ENCODE data around the gene ZBED4.
"Not testable (repeated sequence)": the region's sequence is repeated elsewhere in the genome, so short reads cannot be mapped to it uniquely, and the experiment has no call there.

Gene ZBED4

GRCh38 chr22:49852898-49853894, at the start of gene ZBED4:
TSS of gene ZBED4 (plus strand) at chr22:49853844. CDS start at chr22:49883663, 29,819 bp downstream.
- peak; percentile 96 to 98 (median 97) for DNase-seq (ENCODE audit: low read depth in 3 of 3)

DNA sequence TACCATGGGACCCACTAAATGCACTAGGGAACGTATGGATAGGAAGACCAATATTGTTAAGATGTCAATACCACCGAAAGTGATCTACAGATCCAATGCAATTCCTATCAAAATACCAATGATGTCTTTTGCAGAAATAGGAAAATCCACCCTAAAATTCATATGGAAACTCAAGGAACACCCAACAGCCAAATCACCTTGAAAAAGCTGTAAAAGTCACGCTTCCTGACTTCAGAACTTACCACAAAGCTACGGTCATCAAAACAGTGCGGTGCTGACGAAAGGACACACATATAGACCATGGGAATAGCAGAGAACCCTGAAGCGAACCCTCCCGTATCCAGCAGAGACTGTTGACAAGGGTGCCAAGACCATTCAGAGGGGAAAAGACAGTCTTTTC, 46.5 kb upstream of the ZBED4 start:
- DNase-seq (ENCODE audit: low read depth in 3 of 3) = no peak

DNA sequence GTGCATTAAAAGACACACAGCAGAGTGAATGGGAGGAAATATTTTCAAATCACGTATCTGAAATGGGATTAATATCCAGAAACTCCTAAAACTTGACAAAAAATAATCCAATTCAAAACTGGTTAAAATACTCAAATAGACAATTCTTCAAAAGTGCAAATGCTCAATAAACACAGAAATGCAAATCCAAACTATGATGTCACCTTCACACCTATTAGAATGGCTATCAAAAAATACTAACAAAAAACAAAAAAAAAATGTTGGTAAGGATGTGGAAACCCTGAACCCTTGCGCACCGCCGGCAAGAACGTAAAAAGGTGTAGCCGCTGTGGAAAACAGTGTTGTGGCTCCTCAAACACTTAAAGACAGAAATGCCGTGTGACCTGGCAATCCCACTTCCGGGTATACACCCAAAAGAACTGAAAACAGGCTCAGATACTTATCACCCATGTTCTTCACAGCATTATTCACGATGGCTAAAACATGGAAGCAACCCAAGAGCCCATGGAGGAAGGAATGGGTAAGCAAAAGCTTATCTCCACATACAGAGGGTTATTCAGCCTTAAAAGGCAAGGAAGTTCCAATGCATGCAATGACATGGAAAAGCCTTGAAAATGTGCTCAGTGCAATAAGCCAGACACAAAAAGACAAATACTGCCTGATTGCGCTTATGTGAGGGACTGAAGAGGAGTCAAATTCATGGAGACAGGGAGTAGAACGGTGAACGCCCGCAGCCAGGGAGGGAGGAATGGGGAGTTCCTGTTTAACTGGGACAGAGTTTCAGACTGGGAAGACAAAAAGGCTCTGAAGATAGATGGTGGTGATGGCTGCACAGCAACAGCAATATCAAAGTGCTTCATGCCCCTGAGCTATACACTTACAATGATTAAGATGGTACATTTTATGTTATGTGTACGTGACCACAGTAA, 45.6 kb upstream of the ZBED4 start:
- no peak for DNase-seq (ENCODE audit: low read depth in 3 of 3)

GRCh38 chr22:49810363-49811019, 43.2 kb upstream of the ZBED4 start:
- DNase-seq (ENCODE audit: low read depth in 3 of 3) = no peak

- no peak for DNase-seq (ENCODE audit: low read depth in 3 of 3)
Observed at GRCh38 chr22:49811020-49811791, 42.4 kb upstream of the ZBED4 start.

DNA sequence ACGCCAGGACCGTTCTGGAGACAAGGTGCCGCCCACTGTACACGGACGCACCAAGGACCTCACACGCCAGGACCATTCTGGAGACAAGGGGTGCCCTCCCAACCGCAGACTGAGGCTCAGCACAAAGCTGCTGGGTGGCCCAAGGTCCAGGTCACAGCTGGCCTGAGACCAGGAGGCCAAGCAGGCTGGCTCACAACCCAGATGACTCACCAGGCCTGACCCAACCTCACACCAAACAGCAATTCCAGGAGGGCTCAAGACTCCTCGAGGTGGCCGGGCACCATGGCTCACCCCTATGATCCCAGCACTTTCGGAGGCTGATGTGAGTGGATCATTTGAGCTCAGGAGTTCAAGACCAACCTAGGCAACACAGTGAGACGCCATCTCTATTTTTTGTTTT, 40.8 kb upstream of the ZBED4 start:
- DNase-seq (ENCODE audit: low read depth in 3 of 3) = no peak

- DNase-seq (ENCODE audit: low read depth in 3 of 3) = no peak
Observed at GRCh38 chr22:49814164-49814686, 39.4 kb upstream of the ZBED4 start.

- no peak for DNase-seq (ENCODE audit: low read depth in 3 of 3)
Observed at GRCh38 chr22:49814856-49815255, 38.8 kb upstream of the ZBED4 start.

DNA sequence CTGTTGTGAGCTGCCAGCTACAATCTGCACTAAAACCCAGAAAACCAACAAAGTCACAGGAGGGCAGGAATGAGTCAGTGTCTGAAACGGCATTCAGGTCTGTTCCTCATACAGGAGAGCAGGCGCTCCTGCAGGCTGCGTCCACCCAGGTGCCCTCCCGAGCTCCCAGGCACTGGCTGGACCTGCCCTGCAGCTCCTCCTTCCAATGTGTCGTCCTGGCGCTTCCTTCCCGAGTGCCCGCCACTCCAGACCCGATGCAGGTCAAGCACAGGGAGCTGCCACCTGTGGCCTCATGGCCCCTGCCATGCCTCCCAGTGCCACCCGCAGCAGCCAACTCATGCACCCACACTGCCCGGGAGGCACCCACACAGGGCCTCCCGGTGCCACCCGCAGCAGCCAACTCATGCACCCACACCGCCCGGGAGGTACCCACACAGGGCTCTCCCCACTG, 38.0 kb upstream of the ZBED4 start:
- DNase-seq (ENCODE audit: low read depth in 3 of 3) = no peak

DNA sequence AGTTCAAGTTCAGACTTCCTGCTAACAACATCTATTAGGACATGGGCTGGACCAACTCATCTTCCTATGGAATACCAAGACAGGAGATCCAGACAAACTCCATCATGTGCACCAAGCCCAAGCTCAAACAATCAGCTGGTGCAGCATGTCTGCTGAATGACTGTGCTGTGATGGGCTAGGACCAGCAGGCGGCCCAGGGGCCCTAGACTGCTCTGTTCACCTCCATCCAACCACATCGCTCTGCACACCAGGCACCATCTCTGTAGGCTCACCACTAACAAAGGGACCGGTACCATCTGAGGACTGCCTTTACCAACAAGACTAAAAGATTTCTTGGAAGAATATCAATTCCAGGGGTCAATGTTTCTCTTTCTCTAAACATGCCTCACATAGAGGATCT, 36.3 kb upstream of the ZBED4 start:
- no peak for DNase-seq (ENCODE audit: low read depth in 3 of 3)

GRCh38 chr22:49820984-49821383, 32.7 kb upstream of the ZBED4 start:
- DNase-seq (ENCODE audit: low read depth in 3 of 3) = no peak

GRCh38 chr22:49821741-49822140, 31.9 kb upstream of the ZBED4 start:
- not testable (repeated sequence) for DNase-seq (ENCODE audit: low read depth in 3 of 3)

DNA sequence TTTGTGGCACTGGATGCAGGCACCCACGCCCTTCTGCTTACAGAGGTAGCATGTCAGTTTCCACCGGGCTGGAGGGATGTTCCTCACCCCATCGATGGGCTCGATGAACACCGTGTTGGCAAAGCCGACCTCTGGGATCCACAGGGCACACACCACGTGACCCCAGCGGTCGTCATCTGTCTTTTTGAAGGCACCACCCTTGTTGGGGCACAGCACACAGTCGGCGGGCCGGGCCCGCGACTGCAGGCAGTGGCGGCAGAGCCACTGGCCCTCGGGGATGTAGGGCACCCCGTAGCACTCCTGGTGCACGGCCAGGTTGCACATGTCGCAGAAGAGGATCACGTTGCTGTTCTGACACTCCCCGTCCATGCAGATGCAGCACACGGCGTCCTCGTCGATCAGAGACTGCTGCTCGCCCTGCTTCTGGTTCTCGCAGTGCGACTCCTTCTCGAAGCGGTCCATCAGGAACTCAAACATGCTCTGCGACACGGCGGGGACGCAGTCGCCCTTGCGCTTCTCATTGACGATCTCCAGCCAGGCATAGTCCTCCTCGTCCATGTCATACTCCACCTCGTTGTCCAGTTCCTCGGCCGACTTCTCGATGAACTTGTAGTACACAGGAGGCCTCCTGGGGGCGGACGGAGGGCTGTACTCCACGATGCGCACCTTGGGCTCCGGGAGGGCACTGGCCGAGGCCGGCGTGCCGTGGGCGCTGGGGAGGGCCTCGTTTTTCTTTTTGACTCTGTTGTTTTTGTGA, 30.2 kb upstream of the ZBED4 start:
- DNase-seq (ENCODE audit: low read depth in 3 of 3) = no peak

DNA sequence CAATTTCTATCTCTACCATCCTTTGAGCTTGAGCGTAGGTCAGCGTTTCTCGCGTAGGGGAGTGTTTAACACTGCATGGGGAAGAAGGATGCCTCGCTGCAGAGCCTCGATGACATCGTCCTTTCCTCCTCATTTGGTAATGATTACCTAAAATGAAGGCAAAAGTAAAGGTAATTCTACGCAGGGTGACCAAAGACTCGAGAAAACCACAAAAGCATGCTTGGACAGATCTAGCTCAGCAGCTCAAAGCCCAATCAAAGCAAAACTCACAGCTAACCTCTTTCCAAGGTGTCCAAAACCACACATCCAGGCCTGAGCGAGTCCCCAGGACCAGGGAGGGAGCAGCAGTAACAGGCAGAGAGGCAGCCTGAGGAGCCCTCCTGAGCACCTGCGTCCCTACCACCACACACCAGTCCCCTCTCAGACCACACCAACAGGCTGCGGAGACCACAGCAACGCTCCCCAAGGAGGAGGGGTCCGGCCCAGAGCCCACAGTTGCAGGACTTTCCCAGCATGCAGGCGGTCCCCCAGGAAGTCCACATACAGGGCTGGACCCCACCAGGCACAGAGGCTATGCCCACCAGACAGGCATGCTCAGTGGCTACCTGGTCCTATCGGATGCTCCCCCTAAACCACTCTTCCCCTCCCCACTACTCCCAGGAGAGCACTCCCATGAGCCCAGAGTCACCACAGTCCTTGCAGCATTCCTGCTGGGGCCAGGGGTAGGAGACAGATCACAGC, 29.3 kb upstream of the ZBED4 start:
- no peak for DNase-seq (ENCODE audit: low read depth in 3 of 3)

DNA sequence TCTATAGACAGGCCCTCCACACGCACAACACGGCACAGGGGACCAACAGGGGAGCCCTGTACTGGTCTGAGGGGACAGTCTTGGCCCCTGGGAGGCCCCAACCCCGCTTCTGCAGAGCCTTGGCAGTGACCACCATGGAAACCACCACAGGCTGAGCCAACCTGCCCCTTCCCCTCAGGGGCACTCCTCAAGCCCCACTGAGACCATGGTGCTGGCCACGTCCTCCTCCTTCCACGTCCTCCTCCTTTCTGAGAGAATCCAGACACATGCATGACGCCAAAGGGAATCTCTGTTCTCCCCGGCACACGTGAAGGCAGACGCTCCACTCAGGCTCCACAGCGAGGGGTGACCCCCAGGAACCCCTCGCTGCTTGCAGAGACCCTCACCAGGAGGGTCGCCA, 28.7 kb upstream of the ZBED4 start:
- DNase-seq (ENCODE audit: low read depth in 3 of 3) = no peak

DNA sequence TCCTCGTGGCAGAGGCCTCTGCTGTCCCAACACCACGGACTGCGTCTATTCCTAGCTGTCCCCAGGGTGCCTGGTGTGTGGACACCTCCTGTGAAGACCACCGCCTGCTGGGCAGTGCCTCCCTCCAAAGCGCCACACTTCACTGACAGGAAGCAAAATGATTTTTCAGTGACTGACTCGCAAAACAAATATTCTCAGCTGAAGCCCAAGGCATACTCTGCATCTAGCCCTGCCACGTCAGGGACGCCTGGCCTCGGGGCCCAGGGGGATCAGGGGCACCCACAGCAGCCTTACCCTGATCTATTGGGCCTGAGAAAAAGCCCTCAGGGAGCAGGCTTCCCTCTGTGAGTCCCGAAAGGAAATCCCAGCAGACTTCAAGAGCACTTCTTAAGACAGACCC, 28.2 kb upstream of the ZBED4 start:
- DNase-seq (ENCODE audit: low read depth in 3 of 3) = no peak

DNA sequence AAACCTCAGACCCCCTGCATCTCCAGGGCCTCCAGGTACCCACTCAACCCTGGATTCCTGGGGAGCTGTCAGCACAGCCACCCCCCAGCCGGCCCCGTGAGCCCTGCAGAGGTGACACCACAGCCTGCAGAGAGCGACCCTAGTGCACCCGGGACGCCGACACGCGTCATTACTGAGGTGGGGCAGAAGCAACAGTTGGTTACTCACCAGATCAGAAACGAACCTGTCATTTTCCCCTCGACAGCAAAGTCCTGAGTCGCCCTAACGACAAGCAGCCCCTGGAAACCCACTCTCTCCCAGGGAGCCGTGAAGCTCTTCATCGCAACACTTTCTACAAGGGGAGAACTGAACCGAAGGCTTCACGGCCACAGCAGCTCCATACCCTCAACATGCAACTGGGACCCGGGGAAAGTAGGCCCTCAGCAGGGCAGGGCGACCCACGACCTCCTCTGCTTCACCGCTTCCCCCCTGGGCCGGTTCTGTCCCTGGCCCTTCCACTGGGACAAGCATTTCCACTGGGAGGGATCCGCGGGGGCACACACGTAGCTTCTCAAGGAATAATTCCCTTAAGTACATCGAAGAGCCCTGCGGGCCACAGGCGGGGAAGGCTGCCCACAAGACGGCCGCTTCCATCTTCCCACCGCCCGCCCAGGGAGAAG, 27.6 kb upstream of the ZBED4 start:
- DNase-seq (ENCODE audit: low read depth in 3 of 3) = peak in 2 of 3 experiments; percentile 42 to 49

DNA sequence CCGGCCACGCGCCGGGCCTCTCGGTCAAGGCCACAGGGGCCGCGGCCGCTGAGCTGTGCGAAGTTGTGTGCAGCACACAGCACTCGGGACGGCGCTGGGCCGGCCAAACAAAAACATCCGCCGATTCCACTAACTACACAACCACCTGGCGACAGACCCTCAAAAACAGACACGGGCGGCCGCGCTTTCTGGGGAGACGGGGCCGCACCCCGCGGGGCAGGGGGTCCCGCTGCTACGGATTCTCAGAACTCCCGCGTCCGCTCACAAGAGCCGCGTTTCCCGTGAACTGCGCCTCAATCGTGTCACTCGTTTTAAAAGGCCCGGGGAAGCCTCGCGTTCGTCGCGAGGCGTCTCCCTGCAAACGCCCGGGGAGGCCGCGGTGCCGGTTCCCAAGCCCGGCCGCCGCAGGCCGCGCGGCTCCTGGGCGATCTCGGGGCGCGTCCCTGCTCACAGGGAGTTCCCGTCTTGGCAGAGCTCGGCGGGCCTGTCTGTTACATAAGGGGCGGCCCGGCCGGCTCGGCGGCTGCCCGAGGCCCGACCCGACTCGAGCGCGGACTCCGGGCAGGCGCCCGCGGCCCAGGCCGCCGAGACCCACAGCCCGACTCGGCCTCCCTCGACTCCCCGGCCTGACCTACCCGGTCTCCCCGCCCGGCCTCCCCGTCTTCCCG, 26.9 kb upstream of the ZBED4 start:
- no peak for DNase-seq (ENCODE audit: low read depth in 3 of 3)

All from stimulated activated CD4-positive, alpha-beta T cell treated with anti-CD3 and anti-CD28 coated beads, TNF-alpha, amount 100 ng/mL, for 4 hours (primary cell).